Subcutaneous abdominal adipose tissue (tissue), 5 donors: ENCODE results near the gene SLC17A7.
"Not testable (repeated sequence)": the region's sequence is repeated elsewhere in the genome, so short reads cannot be mapped to it uniquely, and the experiment has no call there.

Experiments used
- H3K27ac ChIP-seq: one replicate; pipeline ENCODE4 v1.7.0; 2013; ENCODE audit warnings: low read depth, mild to moderate bottlenecking, inconsistent platforms, low read length, moderate library complexity
- H3K27me3 ChIP-seq, 5 donors: one replicate each; pipeline ENCODE4 v1.7.0; 2013; ENCODE audit warnings: low read length in 5 of 5, inconsistent platforms in 1 of 5; ENCODE audit not compliant: control insufficient read depth in 5 of 5, insufficient read depth in 4 of 5
- H3K36me3 ChIP-seq, 5 donors: one replicate each; pipeline ENCODE4 v1.7.0; 2013; ENCODE audit warnings: low read length in 5 of 5; ENCODE audit not compliant: control insufficient read depth in 5 of 5, insufficient read depth in 5 of 5
- H3K4me1 ChIP-seq, 5 donors: one replicate each; pipeline ENCODE4 v1.7.0; 2013; ENCODE audit warnings: low read length in 5 of 5, mild to moderate bottlenecking in 3 of 5, moderate library complexity in 1 of 5; ENCODE audit not compliant: control insufficient read depth in 5 of 5, insufficient read depth in 5 of 5
- H3K4me3 ChIP-seq, 5 donors: one replicate each; pipeline ENCODE4 v1.7.0; 2013; ENCODE audit warnings: low read length in 5 of 5, low read depth in 1 of 5
- H3K9ac ChIP-seq, 5 donors: one replicate each; pipeline ENCODE4 v1.7.0; 2013; ENCODE audit warnings: low read length in 5 of 5, mild to moderate bottlenecking in 4 of 5, moderate library complexity in 3 of 5
- H3K9me3 ChIP-seq, 5 donors: one replicate each; pipeline ENCODE4 v1.7.0; 2013; ENCODE audit warnings: low read length in 5 of 5; ENCODE audit not compliant: control insufficient read depth in 5 of 5
- donor health status: healthy.
- donor health status: healthy.
- donor health status: healthy.
- donor health status: healthy.
- donor health status: healthy.

Gene SLC17A7

DNA sequence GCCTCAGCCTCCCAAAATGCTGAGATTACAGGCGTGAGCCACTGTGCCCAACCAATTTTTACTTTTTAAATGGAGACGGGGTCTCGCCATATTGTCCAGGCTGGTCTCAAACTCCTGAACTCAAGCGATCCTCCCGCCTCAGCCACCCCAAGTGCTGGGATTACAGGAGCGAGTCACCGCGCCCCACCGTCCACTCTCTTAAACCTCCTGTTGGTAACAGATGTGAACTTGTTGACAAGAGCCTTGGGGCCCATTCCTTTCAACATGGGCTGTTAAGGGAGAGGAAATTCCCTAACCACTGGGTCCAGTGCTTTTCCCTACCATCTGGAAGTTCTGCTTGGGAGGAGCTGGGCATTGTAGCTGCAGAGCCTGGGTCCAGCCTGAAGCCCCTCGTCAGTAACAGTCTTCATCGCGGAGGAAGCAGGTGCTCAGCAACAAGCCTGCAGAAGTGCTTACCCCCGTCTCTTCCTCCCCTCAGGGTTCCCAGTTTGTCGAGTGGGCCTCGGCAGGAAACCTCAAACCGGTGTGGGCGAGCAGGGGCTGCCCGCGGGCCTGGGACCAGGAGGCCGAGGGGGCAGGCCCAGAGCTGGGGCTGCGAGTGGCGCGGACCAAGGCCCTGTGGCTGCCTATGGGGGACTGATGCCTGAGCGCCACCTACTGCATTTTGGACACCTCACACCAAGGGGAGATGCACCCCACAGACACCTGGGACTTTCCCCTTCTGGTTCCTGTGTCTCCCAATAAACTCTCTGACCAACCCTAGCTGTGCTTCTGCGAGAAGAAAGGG is 28.7 kb upstream of the SLC17A7 start:
- Histone ChIP-seq H3K36me3 (peaks cover 0 to 23% (median 16%) of the 10 kb centered on the region in 5 donors), H3K27ac (no peak overlapping the region), H3K9ac (no peak overlapping the region), H3K4me3 (no peak overlapping the region), H3K4me1 (peaks cover 1 to 41% (median 26%) of the 10 kb centered on the region in 5 donors), H3K9me3 (no peaks in the 10 kb centered on the region), H3K27me3 (peaks cover 0 to 2% (median 0%) of the 10 kb centered on the region in 5 donors)

GRCh38 chr19:49468746-49469447 is 27.6 kb upstream of the SLC17A7 start:
- Histone ChIP-seq H3K27me3 (peaks cover 0 to 2% (median 0%) of the 10 kb centered on the region in 5 donors), H3K9me3 (no peaks in the 10 kb centered on the region), H3K9ac (no peak overlapping the region), H3K4me1 (peaks cover 1 to 35% (median 19%) of the 10 kb centered on the region in 5 donors), H3K27ac (peak overlapping the region; percentile 41), H3K4me3 (peak overlapping the region in 1 of 5 donors; percentile 17), H3K36me3 (peaks cover 0 to 33% (median 25%) of the 10 kb centered on the region in 5 donors)

- H3K36me3 ChIP-seq = peaks cover 0 to 36% (median 28%) of the 10 kb centered on the region in 5 donors
- peaks cover 0 to 2% (median 0%) of the 10 kb centered on the region in 5 donors for H3K27me3 ChIP-seq
- H3K4me1 ChIP-seq = peaks cover 1 to 29% (median 15%) of the 10 kb centered on the region in 5 donors
- peak overlapping the region; percentile 41 for H3K27ac ChIP-seq
- H3K9me3 ChIP-seq = no peaks in the 10 kb centered on the region
- H3K4me3 ChIP-seq = no peak overlapping the region
- H3K9ac ChIP-seq = no peak overlapping the region
Observed at GRCh38 chr19:49468199-49468598, 26.9 kb upstream of the SLC17A7 start.

GRCh38 chr19:49465371-49465770 is 24.0 kb upstream of the SLC17A7 start:
- Histone ChIP-seq H3K27me3 (no peaks in the 10 kb centered on the region), H3K9ac (no peak overlapping the region), H3K4me1 (peaks cover 0 to 23% (median 15%) of the 10 kb centered on the region in 5 donors), H3K4me3 (no peak overlapping the region), H3K27ac (no peak overlapping the region), H3K36me3 (peaks cover 0 to 50% (median 28%) of the 10 kb centered on the region in 5 donors), H3K9me3 (no peaks in the 10 kb centered on the region)

DNA sequence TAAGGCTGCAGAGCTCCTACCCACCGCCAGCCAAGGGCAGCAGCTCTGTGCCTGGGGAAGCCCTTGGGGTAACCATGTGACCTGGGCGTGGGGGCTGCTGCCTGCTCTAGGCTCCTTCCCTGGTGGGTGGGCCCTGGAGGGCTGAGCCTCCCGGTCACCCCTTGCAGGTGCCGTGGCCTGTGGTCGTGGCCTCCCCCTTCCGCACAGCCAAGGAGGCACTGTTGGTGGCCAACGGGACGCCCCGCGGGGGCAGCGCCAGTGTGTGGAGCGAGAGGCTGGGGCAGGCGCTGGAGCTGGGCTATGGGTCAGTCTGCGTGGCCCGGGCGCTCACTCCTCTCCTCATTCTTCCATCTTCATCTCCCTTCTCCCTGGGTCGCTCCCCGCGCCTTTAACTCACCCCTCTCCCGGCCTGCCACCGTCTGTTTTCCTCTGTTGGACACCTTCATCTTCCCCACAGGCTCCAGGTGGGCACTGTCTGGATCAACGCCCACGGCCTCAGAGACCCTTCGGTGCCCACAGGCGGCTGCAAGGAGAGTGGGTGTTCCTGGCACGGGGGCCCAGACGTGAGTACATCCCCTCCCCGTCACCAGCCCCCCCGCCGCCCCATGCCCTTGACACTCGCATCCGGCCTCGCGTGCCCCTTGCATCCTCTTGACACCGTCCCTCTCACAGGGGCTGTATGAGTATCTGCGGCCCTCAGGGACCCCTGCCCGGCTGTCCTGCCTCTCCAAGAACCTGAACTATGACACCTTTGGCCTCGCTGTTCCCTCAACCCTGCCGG is 22.8 kb upstream of the SLC17A7 start:
- Histone ChIP-seq H3K36me3 (peaks cover 0 to 59% (median 31%) of the 10 kb centered on the region in 5 donors), H3K4me1 (peaks cover 0 to 15% (median 7%) of the 10 kb centered on the region in 5 donors), H3K27me3 (no peaks in the 10 kb centered on the region), H3K9ac (no peak overlapping the region), H3K9me3 (no peaks in the 10 kb centered on the region), H3K4me3 (no peak overlapping the region), H3K27ac (no peak overlapping the region)

DNA sequence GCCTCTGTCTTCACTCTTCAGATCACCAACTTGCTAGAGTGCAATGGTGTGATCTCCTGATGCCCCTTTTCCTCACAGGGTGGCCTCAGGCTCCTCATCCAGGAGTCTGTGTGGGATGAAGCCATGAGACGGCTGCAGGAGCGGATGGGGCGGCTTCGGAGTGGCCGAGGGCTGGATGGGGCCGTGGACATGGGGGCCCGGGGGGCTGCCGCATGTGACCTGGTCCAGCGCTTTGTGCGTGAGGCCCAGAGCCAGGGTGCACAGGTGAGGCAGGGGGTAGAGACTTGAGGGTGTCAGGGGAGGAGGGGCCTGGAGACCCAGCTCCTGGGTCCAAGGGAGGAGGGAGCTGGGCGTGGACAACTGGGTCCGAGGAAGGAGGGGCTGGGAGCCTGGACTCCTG is 21.2 kb upstream of the SLC17A7 start:
- Histone ChIP-seq H3K9me3 (no peaks in the 10 kb centered on the region), H3K27me3 (no peaks in the 10 kb centered on the region), H3K9ac (no peak overlapping the region), H3K36me3 (peaks cover 0 to 55% (median 31%) of the 10 kb centered on the region in 5 donors), H3K4me1 (peaks cover 4 to 21% (median 13%) of the 10 kb centered on the region in 5 donors), H3K4me3 (no peak overlapping the region), H3K27ac (no peak overlapping the region)

GRCh38 chr19:49461656-49462055 is 20.3 kb upstream of the SLC17A7 start:
- H3K9ac ChIP-seq = no peak overlapping the region
- H3K27ac ChIP-seq = no peak overlapping the region
- H3K27me3 ChIP-seq = no peaks in the 10 kb centered on the region
- no peak overlapping the region for H3K4me3 ChIP-seq
- peaks cover 4 to 24% (median 19%) of the 10 kb centered on the region in 5 donors for H3K4me1 ChIP-seq
- no peaks in the 10 kb centered on the region for H3K9me3 ChIP-seq
- H3K36me3 ChIP-seq = peaks cover 0 to 50% (median 26%) of the 10 kb centered on the region in 5 donors

DNA sequence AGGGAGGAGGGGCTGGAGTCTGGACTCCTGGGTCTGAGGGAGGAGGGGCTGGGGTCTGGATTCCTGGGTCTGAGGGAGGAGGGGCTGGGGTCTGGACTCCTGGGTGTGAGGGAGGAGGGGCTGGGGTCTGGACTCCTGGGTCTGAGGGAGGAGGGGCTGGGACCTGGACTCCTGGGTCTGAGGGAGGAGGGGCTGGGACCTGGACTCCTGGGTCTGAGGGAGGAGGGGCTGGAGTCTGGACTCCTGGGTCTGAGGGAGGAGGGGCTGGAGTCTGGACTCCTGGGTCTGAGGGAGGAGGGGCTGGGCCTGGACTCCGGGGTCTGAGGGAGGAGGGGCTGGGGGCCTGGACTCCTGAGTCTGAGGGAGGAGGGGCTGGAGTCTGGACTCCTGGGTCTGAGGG is 19.8 kb upstream of the SLC17A7 start:
- peaks cover 0 to 47% (median 24%) of the 10 kb centered on the region in 5 donors for H3K36me3 ChIP-seq
- H3K9me3 ChIP-seq = not testable (repeated sequence)

DNA sequence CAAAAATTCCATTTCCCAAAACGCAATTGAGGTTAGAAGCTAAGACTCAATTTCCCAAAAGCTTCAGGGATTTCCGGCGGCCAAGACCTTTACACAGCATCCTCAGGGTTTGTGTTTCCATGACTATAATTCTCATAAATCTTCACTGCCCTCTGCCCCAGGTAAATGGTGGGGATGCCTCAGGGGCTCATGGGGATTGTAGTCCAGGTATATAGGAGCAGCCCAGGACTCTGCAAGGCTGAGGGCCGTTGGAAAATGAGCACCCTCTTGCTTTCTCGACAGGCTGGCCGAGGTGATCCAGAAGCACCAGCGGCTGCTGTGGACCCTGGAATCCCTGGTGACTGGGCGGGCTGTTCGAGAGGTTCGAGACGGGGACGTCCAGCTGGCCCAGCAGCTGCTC is 18.1 kb upstream of the SLC17A7 start:
- no peak overlapping the region for H3K9ac ChIP-seq
- no peak overlapping the region for H3K27ac ChIP-seq
- H3K4me1 ChIP-seq = peaks cover 10 to 40% (median 33%) of the 10 kb centered on the region in 5 donors
- no peak overlapping the region for H3K4me3 ChIP-seq
- H3K9me3 ChIP-seq = no peaks in the 10 kb centered on the region
- H3K27me3 ChIP-seq = no peaks in the 10 kb centered on the region
- peaks cover 0 to 31% (median 12%) of the 10 kb centered on the region in 5 donors for H3K36me3 ChIP-seq

More for the DNA sequence above, 19.8 kb upstream of the SLC17A7 start:
- H3K27me3 ChIP-seq, H3K9ac ChIP-seq, H3K27ac ChIP-seq, H3K4me3 ChIP-seq: not testable (repeated sequence)
- peaks cover 6 to 29% (median 24%) of the 10 kb centered on the region in 5 donors for H3K4me1 ChIP-seq
